ENCODE data around the gene MAST3.
"Not testable (repeated sequence)": the region's sequence is repeated elsewhere in the genome, so short reads cannot be mapped to it uniquely, and the experiment has no call there.

DNA sequence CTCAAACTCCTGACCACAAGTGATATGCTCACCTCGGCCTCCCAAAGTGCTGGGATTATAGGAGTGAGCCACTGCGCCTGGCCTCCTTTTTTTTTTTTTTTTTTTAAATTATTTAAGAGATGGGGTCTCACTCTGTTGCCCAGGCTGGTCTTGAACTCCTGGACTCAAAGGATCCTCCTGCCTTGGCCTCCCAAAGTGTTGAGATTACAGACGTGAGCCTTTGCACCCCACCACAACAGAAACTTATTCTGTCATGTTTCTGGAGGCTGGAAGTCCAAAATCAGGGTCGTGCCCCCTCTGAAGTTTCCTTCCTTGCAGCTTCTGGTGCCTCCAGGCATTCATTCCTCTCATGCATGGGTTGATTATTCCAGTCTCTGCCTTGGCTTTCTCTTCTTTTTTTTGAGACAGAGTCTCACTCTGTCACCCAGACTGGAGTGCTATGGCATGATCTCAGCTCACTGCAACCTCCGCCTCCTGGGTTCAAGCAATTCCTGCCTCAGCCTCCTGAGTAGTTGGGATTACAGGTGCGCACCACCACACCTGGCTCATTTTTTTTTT lies 61.6 kb downstream of the MAST3 start:
- TF ChIP-seq, protein P1, sequence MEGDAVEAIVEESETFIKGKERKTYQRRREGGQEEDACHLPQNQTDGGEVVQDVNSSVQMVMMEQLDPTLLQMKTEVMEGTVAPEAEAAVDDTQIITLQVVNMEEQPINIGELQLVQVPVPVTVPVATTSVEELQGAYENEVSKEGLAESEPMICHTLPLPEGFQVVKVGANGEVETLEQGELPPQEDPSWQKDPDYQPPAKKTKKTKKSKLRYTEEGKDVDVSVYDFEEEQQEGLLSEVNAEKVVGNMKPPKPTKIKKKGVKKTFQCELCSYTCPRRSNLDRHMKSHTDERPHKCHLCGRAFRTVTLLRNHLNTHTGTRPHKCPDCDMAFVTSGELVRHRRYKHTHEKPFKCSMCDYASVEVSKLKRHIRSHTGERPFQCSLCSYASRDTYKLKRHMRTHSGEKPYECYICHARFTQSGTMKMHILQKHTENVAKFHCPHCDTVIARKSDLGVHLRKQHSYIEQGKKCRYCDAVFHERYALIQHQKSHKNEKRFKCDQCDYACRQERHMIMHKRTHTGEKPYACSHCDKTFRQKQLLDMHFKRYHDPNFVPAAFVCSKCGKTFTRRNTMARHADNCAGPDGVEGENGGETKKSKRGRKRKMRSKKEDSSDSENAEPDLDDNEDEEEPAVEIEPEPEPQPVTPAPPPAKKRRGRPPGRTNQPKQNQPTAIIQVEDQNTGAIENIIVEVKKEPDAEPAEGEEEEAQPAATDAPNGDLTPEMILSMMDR (IDR thresholded peaks at IDR 0.05; ENCODE audit: insufficient read depth, low read length, poor library complexity, severe bottlenecking), result not testable (repeated sequence)
- TF ChIP-seq EZH2phosphoT487 (conservative IDR thresholded peaks at IDR 0.05; ENCODE audit: low read length), result not testable (repeated sequence)

Measured in SU-DHL-6 (cell line).